Osteocyte (in vitro differentiated cells): ENCODE measurements around the gene NTN1. TPM values are rescaled to one million over a fixed set of nuclear protein-coding genes. Genes with fewer than 3 reads are reported as not detected.

ENCODE experiments used
- DNase-seq: peaks from one replicate; pipeline ENCODE4 v3.0.0; 2021; ENCODE audit warnings: mixed read lengths; ENCODE audit not compliant: unreplicated experiment; ENCODE audit errors: extremely low spot score
- H3K27ac Mint-ChIP-seq: one replicate; pipeline ENCODE4 v1.8.0; 2021; ENCODE audit warnings: mild to moderate bottlenecking, mixed read lengths; ENCODE audit not compliant: unreplicated experiment
- H3K27me3 Mint-ChIP-seq: one replicate; pipeline ENCODE4 v1.8.0; 2021; ENCODE audit warnings: mixed read lengths; ENCODE audit not compliant: unreplicated experiment
- H3K36me3 Mint-ChIP-seq: one replicate; pipeline ENCODE4 v1.8.0; 2021; ENCODE audit warnings: mixed read lengths; ENCODE audit not compliant: unreplicated experiment
- H3K4me1 Mint-ChIP-seq: one replicate; pipeline ENCODE4 v1.8.0; 2021; ENCODE audit warnings: mixed read lengths; ENCODE audit not compliant: unreplicated experiment
- H3K4me3 Mint-ChIP-seq: one replicate; pipeline ENCODE4 v1.8.0; 2021; ENCODE audit warnings: mild to moderate bottlenecking, moderate library complexity, mixed read lengths; ENCODE audit not compliant: unreplicated experiment
- H3K9me3 Mint-ChIP-seq: one replicate; pipeline ENCODE4 v1.8.0; 2021; ENCODE audit warnings: mixed read lengths; ENCODE audit not compliant: unreplicated experiment
- total RNA-seq: library from RNA; stranded (reverse); gene quantifications from 2 replicates; pipeline ENCODE4 v1.2.1, GENCODE V29; 2021
- TF ChIP-seq, protein P1 (sequence below): fragments of 200-600 bp; sonication (generic); IDR thresholded peaks from 2 replicates; pipeline ENCODE4 v1.5.0; 2021; ENCODE audit warnings: antibody characterized with exemption, mild to moderate bottlenecking, moderate library complexity

The NTN1 gene
- total RNA-seq, 1 donor from 2014 or later: 21.4 TPM

DNA sequence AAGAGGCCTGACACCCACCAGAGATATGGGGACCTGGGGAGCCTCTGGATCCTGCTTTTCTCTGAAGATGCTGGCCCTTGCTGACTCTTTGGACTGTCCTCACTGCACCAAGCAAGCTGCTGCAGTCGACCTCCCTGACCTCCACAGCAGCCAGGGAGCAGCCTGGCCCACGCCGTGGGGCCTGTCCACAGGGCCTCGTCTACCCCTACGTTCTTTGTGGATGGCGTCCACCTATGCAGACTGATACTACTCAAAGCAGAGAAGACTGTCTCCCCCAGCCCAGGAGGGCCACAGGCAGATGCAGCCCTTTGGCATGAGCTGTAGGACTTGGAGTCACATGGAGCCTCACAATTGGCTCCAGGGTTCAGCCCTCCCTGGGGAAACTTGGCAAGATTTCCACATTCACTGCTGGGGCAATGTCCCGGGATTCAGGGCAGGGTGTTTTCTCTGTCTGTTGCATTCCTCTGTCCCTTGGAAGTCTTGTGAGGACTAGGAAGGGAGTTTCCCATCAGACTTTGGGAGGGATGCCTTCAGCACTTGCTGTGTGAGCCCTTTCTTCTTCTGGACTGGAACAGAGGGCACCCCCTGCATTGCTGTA, 152.2 kb downstream of the NTN1 start:
- no peak for DNase-seq
- Mint-ChIP-seq H3K4me3 (no peak overlapping the region), H3K4me1 (peaks cover 7% of the 10 kb centered on the region), H3K27ac (no peak overlapping the region), H3K36me3 (no peaks in the 10 kb centered on the region), H3K9me3 (no peaks in the 10 kb centered on the region), H3K27me3 (peaks cover 19% of the 10 kb centered on the region)
- TF ChIP-seq, protein P1, sequence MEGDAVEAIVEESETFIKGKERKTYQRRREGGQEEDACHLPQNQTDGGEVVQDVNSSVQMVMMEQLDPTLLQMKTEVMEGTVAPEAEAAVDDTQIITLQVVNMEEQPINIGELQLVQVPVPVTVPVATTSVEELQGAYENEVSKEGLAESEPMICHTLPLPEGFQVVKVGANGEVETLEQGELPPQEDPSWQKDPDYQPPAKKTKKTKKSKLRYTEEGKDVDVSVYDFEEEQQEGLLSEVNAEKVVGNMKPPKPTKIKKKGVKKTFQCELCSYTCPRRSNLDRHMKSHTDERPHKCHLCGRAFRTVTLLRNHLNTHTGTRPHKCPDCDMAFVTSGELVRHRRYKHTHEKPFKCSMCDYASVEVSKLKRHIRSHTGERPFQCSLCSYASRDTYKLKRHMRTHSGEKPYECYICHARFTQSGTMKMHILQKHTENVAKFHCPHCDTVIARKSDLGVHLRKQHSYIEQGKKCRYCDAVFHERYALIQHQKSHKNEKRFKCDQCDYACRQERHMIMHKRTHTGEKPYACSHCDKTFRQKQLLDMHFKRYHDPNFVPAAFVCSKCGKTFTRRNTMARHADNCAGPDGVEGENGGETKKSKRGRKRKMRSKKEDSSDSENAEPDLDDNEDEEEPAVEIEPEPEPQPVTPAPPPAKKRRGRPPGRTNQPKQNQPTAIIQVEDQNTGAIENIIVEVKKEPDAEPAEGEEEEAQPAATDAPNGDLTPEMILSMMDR: no peak

DNA sequence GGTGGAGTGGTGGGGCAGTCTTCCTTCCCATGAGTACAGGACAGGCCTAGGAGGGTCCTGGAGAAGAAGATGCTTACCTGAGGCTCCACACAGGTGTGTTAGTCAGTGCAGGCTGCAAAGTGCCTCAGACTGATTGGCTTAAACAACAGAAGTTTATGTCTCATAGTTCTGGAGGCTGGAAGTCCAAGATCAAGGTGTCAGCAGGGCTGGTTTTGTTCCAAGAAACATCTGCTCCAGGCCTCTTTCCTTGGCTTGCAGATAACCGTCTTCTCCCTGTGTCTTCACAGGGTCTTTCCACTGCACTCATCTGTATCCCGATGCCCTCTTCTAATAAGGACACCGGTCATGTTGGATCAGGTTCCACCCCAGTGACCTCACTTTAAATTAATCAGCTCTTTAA, 153.0 kb downstream of the NTN1 start:
- no peak overlapping the region for H3K27ac Mint-ChIP-seq
- H3K4me1 Mint-ChIP-seq: peaks cover 10% of the 10 kb centered on the region
- no peak for DNase-seq
- H3K36me3 Mint-ChIP-seq: no peaks in the 10 kb centered on the region
- no peak overlapping the region for H3K4me3 Mint-ChIP-seq
- TF ChIP-seq, protein P1: no peak
- H3K27me3 Mint-ChIP-seq: peaks cover 18% of the 10 kb centered on the region
- no peaks in the 10 kb centered on the region for H3K9me3 Mint-ChIP-seq

DNA sequence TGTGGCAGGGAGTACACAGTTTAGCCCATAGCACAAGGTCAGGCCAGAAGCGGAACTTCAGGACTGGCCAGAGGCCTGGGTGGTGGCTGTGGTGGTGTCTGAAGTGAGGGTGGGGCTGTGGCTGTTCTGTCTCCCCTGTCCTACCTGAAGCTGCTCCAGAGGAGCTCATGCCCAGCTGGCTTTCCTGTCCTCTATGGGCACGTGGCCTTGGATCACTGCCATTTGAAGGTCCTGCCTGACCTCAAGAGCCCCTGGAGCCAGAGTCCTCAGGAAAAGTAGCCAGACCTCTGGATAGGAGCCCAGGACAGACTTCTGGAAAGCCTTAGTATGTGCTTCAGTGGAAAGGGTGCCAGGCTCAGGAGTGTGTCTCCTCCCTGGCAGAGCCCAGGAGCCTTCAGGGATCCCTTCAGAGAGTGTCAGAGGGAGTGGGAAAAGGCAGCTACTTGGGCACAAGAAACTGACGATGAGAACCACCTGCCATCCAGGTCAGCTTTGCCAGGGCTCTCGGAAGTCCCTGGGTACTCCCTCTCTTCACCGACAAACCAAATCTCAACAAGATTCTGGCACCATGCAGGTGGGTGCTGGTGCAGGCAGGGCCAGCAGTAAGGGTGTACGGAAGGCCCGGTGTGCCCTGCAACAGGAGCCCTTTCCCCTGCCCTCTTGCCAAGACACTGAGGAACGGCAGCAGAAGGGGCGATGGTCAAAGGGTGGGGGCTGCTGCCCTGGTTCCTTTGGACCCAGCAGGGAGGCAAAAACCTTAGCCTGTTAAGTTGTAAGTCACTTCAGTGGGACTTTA, 153.7 kb downstream of the NTN1 start:
- DNase-seq: no peak
- Mint-ChIP-seq H3K4me3 (no peak overlapping the region), H3K9me3 (no peaks in the 10 kb centered on the region), H3K27me3 (peaks cover 12% of the 10 kb centered on the region), H3K27ac (no peak overlapping the region), H3K36me3 (no peaks in the 10 kb centered on the region), H3K4me1 (peaks cover 10% of the 10 kb centered on the region)
- TF ChIP-seq, protein P1: no peak

DNA sequence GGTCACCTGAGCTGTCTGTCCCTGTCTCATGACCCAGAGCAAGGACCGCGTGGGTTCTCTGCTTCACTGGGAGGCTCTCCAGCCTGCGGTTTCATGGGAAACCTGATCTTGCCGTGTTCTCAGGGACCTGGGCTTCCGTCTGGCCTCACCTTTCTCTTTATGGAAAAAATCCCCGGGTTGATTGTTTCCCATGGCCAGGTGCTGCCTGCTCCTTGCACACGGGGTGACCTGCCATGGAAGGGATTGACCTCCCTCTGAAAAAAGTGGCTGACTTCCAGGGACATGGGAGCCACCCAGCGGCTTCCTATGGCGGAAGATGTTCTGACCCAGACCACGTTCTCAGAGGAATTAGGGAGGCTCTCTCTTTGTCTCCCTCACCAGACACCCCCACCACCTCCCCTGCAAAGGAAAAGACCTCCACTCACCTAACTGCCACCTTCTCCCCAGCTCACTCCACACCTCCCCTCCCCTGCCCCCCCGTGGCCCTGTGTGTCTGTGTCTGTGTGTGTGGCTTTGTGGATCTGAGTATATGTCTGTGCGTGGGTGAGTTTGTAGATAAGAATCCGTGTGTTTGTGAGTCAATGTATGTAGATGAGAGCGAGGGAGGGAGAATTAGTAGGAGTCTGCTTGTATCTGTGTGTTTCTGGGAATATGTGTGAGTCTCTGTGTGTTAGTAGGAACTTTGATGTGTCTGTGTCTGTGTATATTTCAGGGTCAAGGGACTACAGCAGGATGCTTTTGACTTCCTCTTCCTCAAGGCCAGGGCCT, 154.6 kb downstream of the NTN1 start:
- peaks cover 10% of the 10 kb centered on the region for H3K4me1 Mint-ChIP-seq
- no peak for DNase-seq
- H3K4me3 Mint-ChIP-seq: no peak overlapping the region
- no peaks in the 10 kb centered on the region for H3K36me3 Mint-ChIP-seq
- H3K27ac Mint-ChIP-seq: no peak overlapping the region
- H3K9me3 Mint-ChIP-seq: no peaks in the 10 kb centered on the region
- peaks cover 8% of the 10 kb centered on the region for H3K27me3 Mint-ChIP-seq
- TF ChIP-seq, protein P1: no peak

DNA sequence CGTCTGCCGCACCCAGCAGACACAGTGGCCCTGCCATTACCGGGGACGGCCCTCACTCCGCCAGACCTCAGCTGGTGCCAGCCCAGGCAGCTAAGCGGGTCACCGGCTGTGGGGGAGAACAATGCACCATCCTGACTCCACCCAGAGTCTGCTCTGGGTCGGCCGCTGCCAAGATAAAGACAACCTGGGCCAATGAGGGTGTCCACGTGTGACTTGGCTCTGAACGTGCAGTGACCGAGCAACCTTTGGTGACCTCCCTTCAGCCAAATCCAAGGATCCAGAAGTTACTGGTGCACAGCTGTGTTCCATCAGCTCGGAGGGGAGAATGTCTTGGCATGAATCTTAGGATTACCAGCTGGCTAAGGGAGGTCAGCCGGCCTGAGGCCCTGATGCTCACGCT, 155.9 kb downstream of the NTN1 start:
- Mint-ChIP-seq H3K27me3 (peaks cover 2% of the 10 kb centered on the region), H3K27ac (no peak overlapping the region), H3K4me3 (no peak overlapping the region), H3K4me1 (peaks cover 10% of the 10 kb centered on the region), H3K9me3 (no peaks in the 10 kb centered on the region), H3K36me3 (no peaks in the 10 kb centered on the region)
- TF ChIP-seq, protein P1: no peak
- no peak for DNase-seq
